NOMO-1 treated with DMSO at 0.1 percent for 48 hours (cell line): ENCODE data around the gene GBP1.
"Not testable (repeated sequence)": the region's sequence is repeated elsewhere in the genome, so short reads cannot be mapped to it uniquely, and the experiment has no call there.

Source experiments
- DNase-seq: peaks from one replicate; lab custom pipeline; 2025; ENCODE audit not compliant: unreplicated experiment; lab: John Stamatoyannopoulos, UW

GBP1 gene

GRCh38 chr1:89018318-89018717 lies 46.7 kb downstream of the GBP1 start:
- DNase-seq = not testable (repeated sequence)

GRCh38 chr1:89008511-89008910 lies 56.5 kb downstream of the GBP1 start:
- DNase-seq = no peak

GRCh38 chr1:89005286-89006151 lies 59.5 kb downstream of the GBP1 start:
- DNase-seq = no peak
